Ecto neural progenitor cell (in vitro differentiated cells): ENCODE data around the gene TOLLIP.
A peak's percentile ranks its signal among the peaks of the same experiment; 100 is the strongest.
"Not testable (repeated sequence)": the region's sequence is repeated elsewhere in the genome, so short reads cannot be mapped to it uniquely, and the experiment has no call there.

Experiments used
- DNase-seq: peaks from one replicate; pipeline ENCODE4 v3.0.0-alpha.2; 2018; ENCODE audit warnings: low spot score

Gene TOLLIP

GRCh38 chr11:1246301-1246700 lies 63.1 kb downstream of the TOLLIP start:
- DNase-seq, result not testable (repeated sequence)

GRCh38 chr11:1245717-1246116 lies 63.7 kb downstream of the TOLLIP start:
- DNase-seq, result not testable (repeated sequence)

- not testable (repeated sequence) for DNase-seq
Observed at GRCh38 chr11:1244557-1244956, 64.9 kb downstream of the TOLLIP start.

GRCh38 chr11:1243521-1243920 lies 65.9 kb downstream of the TOLLIP start:
- DNase-seq, result not testable (repeated sequence)

- not testable (repeated sequence) for DNase-seq
Observed at GRCh38 chr11:1242751-1243150, 66.7 kb downstream of the TOLLIP start.

GRCh38 chr11:1242289-1242688 lies 67.1 kb downstream of the TOLLIP start:
- no peak for DNase-seq

- no peak for DNase-seq
Observed at GRCh38 chr11:1241706-1242105, 67.7 kb downstream of the TOLLIP start.

GRCh38 chr11:1240771-1241170 lies 68.7 kb downstream of the TOLLIP start:
- DNase-seq, result no peak

- no peak for DNase-seq
Observed at GRCh38 chr11:1239596-1240205, 69.7 kb downstream of the TOLLIP start.

GRCh38 chr11:1238767-1239595 lies 70.5 kb downstream of the TOLLIP start:
- peak; percentile 78 for DNase-seq

GRCh38 chr11:1237851-1238250 lies 71.6 kb downstream of the TOLLIP start:
- DNase-seq, result no peak

- no peak for DNase-seq
Observed at GRCh38 chr11:1237128-1237580, 72.3 kb downstream of the TOLLIP start.

GRCh38 chr11:1236316-1237127 lies 72.9 kb downstream of the TOLLIP start:
- no peak for DNase-seq

- no peak for DNase-seq
Observed at GRCh38 chr11:1235901-1236315, 73.5 kb downstream of the TOLLIP start.

GRCh38 chr11:1235306-1235900 lies 74.0 kb downstream of the TOLLIP start:
- peak; percentile 50 for DNase-seq

- peak; percentile 43 for DNase-seq
Observed at GRCh38 chr11:1234771-1235305, 74.6 kb downstream of the TOLLIP start.

- peak; percentile 46 for DNase-seq
Observed at GRCh38 chr11:1234054-1234720, 75.2 kb downstream of the TOLLIP start.

- DNase-seq, result peak; percentile 41
Observed at GRCh38 chr11:1233351-1234053, 75.9 kb downstream of the TOLLIP start.

GRCh38 chr11:1232883-1233321 lies 76.5 kb downstream of the TOLLIP start:
- DNase-seq, result peak; percentile 42
